Suppressor macrophage treated with lipopolysaccharide for 1 hour (primary cell): ENCODE results near the gene CD47.

Experiments used
- DNase-seq, 3 donors: peaks; one replicate each; pipeline ENCODE4 v3.0.0-alpha.2; 2020 to 2022

The CD47 gene

DNA sequence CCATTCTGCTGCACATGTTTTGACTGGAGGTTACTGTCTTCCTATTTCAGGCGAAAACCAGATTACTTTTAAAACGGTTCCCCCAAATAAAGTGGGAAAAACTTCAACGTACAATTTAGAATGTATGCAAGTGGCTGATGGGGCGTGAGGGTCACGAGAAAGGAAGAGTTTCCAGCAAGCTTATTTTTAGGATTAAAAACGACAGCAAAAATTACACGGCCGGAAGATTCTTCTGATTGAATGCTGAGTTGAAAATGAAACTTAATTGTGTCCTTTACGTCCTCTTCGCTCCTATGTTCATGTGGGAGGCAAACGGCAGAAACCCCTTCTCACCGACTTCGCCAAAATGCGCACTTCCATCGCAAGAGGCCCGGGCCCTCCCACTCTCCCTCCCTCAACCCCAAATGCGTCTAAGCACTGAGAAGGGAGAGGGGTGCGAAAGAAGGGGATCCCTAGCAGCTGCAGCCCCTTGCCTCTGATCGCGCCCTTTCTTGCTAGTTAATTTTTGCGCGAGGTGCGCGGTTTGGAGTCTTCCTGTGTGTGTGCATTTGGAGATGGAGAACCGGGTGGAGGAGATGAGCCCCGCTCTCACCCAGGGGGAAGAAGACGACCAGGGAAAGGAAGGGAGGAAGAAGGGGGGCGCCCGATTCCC, 656 bp downstream of the CD47 start:
- DNase-seq, result peak; percentile 70 to 86 (median 78)

DNA sequence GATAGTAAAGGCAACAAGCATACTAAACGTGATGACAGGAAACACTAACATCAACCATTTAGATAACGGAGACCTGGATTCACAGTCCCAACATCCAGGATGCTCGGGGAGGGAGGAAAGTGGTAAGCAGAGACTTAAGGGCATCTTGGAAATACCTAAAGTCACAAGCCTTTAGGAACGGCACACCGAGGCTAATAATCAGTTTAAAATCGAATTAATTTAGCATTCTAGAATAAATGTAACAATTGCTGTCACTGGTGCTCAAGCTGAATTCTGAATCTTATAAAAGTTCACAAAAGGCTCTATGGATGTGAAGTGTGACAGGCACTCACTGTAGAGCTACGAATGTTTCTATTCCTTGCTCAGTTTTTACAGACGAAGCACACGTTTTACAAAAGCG, 1.3 kb downstream of the CD47 start:
- DNase-seq, result no peak

DNA sequence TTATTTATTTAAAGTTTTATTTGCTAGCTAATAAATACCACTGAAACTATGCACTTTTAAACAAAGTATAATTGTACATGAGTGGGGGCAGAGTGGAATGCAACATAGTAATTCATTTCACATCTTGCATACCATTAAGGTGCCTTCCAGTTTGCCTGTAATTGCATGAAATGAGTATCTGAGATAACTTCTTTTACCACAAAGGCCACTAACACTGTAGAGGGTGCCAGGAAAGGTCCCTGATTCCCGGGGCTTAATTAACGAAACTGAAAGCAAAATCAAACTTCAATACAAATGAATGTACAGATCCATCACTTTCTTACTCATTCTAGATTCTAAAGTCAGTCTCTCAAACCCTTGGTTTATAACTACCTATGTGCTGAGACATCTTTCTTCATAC, 2.1 kb downstream of the CD47 start:
- peak; percentile 48 to 74 (median 64) for DNase-seq

GRCh38 chr3:108088146-108088545, 2.7 kb downstream of the CD47 start:
- DNase-seq, result peak in 2 of 3 donors; percentile 39

DNA sequence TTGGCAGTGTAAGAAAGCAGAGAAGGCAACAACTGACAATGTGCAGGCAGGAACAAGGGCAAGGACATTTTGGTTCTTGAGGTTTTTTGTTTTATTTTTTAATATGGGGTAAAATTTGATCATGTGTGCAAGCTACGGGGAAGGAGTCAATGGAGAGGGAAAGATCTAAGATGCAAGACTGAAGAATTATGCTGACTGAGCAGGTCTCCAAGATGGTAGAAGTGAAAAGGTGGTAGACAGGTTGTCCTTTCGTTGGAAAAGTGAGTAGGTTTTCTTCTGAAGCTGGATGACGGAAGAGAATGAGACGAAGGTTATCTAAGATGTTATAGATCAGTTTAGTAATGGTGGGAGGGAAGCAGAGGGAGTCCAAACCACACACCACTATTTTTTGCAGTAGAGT, 4.2 kb downstream of the CD47 start:
- DNase-seq, result no peak

- DNase-seq, result peak; percentile 42 to 79 (median 62)
These were observed 5.0 kb downstream of the CD47 start for GRCh38 chr3:108085810-108086350.

DNA sequence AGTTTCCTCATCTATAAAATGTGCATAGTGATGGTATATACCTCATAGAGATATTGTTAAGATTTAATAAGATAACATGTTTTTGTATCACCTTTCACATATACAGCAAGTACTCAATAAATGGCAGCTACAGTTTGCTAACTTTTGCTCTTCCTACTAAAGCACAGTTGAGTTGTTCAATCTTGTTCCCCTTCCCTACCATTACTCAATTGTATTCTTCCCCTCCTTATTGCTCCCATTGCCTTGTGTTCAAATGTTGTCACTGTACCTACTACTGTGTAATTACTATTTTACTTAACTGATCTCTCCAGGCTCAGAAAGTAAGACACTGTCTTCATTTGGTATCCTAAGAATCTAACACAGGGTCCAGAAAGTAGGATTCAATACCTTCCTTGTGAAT, 5.5 kb downstream of the CD47 start:
- peak in 1 of 3 donors; percentile 39 for DNase-seq

DNA sequence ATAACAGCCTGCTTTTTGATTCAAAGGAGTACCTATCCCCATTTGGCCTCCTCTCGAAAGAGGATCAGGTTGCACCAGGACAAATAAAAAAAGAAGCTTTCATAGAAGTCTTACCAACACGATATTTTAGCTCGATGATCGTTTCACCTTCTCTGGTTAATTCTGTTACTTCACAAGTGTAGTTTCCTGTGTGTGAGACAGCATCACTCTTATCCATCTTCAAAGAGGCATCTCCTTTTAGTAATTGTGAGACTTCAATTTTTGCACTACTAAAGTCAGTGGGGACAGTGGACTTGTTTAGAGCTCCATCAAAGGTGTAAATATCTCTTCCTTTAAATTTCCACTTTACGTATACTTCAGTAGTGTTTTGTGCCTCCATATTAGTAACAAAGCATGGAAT, 11.0 kb downstream of the CD47 start:
- no peak for DNase-seq

DNA sequence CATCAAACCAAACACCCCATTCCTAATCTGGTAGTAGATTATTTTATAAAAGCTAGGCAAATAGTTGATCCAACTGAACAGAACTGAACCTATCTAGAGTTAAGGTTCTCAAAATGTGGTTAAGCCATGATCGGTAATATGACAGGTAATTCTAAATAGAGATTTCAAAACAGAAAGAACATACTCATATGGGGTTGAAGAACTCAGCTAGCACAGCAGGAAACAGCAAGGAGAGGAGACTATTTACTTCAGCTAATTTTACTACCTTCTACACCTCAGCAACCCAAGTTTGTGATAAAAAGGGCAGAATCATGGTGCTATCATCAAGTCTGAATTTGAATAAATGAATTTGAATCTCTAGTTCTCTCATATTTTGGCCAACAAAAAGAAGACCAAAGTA, 11.8 kb downstream of the CD47 start:
- no peak for DNase-seq

GRCh38 chr3:108076564-108076963, 14.3 kb downstream of the CD47 start:
- no peak for DNase-seq

- DNase-seq, result peak; percentile 31 to 78 (median 58)
These were observed 16.9 kb downstream of the CD47 start for GRCh38 chr3:108073764-108074431.

DNA sequence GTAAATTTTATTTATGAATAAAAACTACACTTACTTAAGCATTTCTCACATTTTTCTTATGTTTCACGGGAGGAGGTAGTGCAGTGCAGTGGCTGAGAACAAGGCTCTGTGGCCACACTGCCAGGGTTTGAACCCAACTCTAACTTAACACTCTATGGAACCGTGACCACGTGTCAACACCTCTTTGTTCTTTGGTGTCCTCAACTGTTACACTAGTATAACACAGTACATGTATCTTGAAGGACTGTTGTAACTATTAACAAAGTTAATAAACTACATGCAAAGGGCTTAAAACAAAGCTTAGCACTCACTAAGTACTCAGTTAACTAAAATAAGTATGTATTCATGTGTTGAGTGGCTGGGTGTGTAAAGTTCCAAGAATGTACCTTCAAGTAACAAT, 19.5 kb downstream of the CD47 start:
- no peak for DNase-seq

DNA sequence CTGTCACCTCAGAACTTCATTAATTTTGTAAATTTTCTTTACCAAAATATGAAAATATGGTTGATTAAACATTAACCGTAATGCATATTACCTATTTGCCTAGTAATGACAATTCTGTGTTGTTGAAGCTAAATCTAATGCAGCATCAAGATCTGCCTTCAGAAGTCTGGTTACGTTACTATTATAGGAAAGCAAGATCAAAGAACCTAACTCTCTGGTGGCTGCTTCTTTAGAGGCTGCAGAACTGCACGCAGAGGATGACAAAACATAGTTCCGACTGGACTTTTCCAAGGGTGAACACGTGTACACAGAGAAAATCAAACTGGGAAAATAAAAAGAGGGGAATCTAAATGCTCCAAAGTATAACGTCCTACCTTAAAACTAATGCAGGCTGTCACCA, 20.5 kb downstream of the CD47 start:
- DNase-seq, result no peak

DNA sequence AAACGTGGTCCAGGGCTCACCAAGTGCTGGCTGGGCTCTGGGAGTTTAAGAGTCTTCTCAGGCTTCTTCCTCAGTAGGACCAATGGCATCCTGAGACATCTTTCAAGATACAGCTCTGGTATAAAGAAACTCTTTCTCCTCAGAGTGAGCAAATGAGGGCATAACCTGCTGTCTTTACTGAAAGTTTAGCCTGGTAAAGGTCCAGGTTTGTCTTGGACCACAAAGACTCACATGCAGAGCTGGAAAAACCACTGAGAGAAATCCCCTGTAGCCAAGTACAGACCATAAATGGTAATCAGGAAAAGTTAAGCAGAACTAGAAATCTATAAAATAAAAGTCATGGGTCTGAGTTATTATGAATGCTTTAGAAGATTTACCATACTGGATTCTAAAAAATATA, 23.1 kb downstream of the CD47 start:
- no peak for DNase-seq

GRCh38 chr3:108065096-108065495, 25.7 kb downstream of the CD47 start:
- DNase-seq, result peak; percentile 33 to 66 (median 63)

DNA sequence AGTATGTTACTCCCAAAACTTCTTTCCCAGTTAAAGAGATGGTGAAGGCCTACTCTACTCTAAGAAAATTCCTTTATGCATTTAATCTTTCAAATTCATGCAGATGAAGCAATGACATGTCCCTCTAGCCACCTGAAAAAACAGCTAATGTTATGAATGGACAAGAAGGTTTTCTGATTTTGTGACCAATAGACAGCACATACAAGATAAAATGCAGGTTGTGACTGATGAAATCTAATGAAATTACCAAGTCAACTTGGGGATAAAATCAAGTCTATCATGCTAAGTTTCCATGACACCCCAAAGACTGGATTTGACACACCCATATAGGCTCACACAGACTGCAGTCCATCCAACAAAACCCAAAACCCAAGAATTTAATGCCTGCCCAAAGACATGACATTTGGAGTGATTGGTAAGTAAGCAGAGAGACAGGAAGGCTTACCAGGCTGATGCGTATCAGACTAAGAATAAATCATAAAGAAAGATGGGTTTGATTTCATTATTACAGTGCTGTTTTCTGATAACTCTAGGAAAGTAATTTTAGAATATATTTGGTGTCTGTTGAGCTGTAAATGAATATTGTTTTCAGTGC, 26.4 kb downstream of the CD47 start:
- DNase-seq, result no peak

DNA sequence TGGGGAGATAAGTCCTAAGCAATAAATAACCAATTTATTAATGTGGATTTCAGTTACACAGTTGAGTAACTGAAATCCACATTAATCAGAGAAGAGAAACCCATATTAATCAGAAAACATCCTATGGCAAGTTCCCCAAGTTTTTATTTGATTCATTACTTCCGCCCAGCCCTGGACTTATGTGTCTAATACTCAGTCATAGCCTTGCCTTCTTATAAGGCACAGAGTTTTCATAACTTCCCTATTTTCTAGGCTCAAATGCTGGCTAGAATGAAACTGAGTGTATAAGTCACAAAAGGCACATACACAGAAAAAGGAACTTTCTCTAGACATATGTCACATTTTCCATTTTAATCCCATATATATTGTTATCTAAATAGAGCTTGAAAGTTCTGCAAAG, 28.8 kb downstream of the CD47 start:
- peak; percentile 84 to 99 (median 97) for DNase-seq

DNA sequence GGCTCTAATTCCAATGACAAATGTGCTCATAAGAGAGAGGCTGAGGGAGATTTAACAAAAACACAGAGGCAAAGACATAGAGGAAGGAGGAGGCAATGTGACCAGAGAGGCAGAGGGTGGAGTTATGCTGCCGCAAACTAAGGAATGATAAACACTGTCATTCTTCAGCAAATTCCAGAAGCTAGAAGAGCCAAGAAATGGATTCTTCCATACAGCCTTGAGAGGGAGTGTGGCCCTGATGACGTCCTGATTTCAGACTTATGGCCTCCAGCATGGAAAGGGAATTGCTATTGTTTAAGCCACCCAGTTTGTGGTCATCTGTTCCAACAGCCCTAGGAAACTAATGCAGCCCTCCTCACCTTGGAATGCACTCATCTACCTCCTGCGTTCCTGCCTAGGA, 30.5 kb downstream of the CD47 start:
- no peak for DNase-seq

DNA sequence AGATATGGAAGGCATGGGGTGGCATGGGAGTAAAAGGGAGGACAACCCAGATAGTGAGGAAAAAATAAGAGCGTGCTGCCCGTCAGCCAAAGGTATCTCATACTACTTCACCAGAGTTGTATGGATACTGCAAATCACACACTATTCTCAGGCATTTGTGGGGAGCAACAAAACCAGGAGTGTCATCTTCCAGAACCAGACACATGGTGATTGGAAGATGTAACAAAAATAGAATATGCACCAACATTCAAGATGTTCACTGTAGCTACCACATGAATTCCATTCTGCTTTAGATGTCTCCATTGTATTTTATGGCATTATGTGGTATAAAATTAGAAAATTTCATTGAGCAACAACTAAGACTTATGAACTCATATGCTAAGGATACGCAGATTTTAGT, 34.9 kb downstream of the CD47 start:
- DNase-seq, result no peak

GRCh38 chr3:108054935-108055334, 35.9 kb downstream of the CD47 start:
- DNase-seq, result no peak

DNA sequence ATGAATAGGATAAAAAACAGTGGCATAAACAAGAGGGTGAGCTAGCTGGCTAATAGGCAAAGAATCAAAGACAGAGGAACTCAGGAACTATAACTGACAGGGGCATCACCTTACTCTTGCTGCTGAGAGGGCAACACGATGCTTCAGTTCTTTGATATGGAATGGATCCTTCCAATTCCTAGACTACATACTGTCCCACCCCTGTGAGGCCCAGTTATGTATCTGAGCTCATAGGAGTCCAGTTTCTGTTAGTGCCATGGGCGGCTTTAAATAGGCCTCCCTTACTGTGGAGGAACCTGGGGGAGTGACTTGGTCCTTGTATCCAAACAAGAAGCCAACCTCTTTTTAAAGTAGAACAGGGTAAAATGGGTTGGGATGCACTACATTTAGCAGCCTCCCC, 37.3 kb downstream of the CD47 start:
- DNase-seq, result no peak

DNA sequence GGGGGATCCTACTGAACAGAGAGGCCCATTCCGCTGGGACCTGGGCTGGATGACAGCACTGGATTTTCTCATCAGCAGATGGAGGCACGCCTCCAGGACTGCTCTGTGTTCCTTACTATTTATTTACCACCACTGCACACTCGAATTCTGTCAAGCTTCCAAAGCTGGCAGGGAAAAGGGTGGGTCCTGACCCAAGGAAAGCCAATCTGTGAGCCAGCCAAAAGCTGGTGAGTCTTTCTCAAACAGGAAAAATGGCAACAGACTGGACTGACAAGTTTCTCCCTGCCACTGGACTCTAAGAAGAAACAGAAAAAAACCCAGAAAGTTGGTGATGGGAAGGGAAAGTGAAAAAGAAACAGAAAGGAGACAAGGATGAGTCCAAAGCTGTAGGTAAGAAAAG, 37.8 kb downstream of the CD47 start:
- DNase-seq, result peak; percentile 21 to 69 (median 24)

DNA sequence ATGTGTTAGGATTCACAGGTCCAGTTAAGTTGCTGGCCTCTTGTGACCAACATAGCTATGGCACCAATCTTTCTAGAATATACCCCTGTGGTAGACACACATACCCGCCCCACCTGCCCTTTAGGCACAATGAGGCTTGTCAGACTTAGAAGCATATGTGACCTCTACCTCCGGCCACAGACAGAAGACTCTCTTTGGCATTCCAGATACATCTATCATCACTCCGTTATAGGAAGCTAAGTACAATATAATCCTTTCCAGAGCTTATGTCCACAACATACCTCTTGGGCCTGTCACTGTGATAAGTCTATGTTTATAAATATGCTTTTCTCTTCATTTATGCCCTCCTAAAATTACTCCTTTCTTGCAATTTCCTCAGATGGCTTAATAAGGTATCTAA, 39.8 kb downstream of the CD47 start:
- DNase-seq, result no peak

DNA sequence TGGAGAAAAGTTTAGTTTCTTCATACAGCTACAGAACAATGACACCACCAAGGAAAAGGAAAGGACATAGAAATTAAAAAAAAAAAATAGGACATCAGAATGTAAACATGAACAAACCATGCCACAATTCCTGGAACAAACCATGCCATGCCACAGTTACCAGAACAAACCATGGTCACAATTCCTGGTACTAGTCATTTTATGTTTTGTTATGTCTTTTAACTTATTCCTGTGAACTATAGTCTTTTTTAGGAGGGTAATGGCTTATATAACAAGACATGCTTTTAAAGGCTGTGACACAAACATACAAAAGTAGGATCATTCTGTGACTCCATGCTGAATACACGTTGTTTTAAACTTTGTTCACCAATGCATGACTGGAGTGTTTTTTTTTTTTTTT, 42.8 kb downstream of the CD47 start:
- DNase-seq, result no peak
